ENCODE data around the gene HDAC10. TPM values are rescaled to one million over a fixed set of nuclear protein-coding genes. Genes with fewer than 3 reads are reported as not detected.
"Not testable (repeated sequence)": the region's sequence is repeated elsewhere in the genome, so short reads cannot be mapped to it uniquely, and the experiment has no call there.

HDAC10 gene
- total and polyA plus RNA-seq, 10 of the 15 experiments (the other 5 are each of a cell fraction or from before 2014, with no cell fraction given): 0.26 to 48.6 (median 5.0) TPM

DNA sequence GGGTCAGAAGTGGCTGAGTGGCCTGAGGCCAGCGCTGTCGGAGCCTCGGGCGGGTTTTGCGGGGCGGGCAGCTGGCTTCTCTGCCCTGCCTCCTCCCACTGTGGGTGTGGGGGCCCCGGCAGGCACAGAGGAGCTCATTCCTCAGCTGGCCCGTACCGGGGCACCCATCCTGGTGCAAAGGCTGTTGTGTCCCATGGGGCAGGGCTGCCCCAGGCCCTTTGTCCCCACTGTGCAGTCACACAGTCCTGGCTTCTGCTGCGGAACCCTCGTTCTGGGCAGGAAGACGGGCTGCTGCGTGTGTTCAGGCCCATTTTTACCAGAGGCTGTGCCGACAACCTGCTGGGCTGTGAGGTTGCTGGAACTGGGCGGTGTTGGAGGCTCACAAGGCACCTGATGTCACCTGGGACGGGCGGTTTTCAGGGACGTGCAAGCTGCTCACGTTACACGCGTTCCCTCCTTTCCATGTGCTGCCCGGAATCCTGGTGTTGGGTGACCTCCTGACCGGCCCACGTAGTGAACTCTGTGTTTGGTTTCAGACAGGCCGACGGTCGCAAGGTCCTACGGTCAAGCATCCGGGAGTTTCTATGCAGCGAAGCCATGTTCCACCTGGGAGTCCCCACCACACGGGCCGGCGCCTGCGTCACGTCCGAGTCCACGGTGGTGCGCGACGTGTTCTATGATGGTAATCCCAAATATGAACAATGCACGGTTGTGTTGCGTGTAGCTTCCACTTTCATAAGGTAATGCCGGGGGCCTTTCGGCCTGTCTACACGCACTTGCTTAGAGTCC, 45.1 kb downstream of the HDAC10 start:
- Histone ChIP-seq H3K4me3 (no peak overlapping the region), H3K9ac (ENCODE audit: control insufficient read depth, insufficient read depth, low read length) (no peak overlapping the region), H3K27me3 (replicated peaks in 1 of 2; ENCODE audit: control insufficient read depth in 2 of 2, insufficient read depth in 2 of 2, low read length in 1 of 2) (no peaks in the 10 kb centered on the region), H3K4me2 (ENCODE audit: control insufficient read depth, insufficient read depth) (no peak overlapping the region), H2AFZ (ENCODE audit: control insufficient read depth, low read depth, low read length) (no peak overlapping the region), H3K9me3 (replicated peaks; ENCODE audit: control insufficient read depth, insufficient read depth, low read length) (no peaks in the 10 kb centered on the region), H3K4me1 (ENCODE audit: control insufficient read depth, insufficient read depth, low read length) (peaks cover 3% of the 10 kb centered on the region; the same call in 1 of the 2 replicates), H4K20me1 (ENCODE audit: control insufficient read depth, insufficient read depth) (no peaks in the 10 kb centered on the region; the same call in 1 of the 2 replicates), H3K27ac (ENCODE audit: control insufficient read depth, insufficient read depth) (no peak overlapping the region), H3K79me2 (ENCODE audit: control insufficient read depth, insufficient read depth, low read length) (peaks cover 15% of the 10 kb centered on the region), H3K36me3 (ENCODE audit: control insufficient read depth in 2 of 2, insufficient read depth in 2 of 2, low read length in 1 of 2) (peaks cover 3 to 9% of the 10 kb centered on the region in 2 experiments)
- DNase-seq (ENCODE audit: low read depth, low spot score) (no peak), FAIRE-seq (no peak), ATAC-seq (no peak)
- ChIA-PET POLR2A (no interaction called here), CTCF (interaction anchor here (0.7 to 1.4 kb wide), 3 partner anchors 18 to 76 kb away, joined by 3 to 5 read pairs (median 5); no protein-coding TSS in a partner anchor), RAD21 (ENCODE audit: unreplicated experiment) (interaction anchor here (1.9 kb wide), 1 partner anchor 57 kb away, joined by 4 read pairs; no protein-coding TSS in a partner anchor), SMC1A (ENCODE audit: uncharacterized antibody, unreplicated experiment) (no interaction called here)
- peak; percentile 58 for TF ChIP-seq POLR2A (IDR thresholded peaks at IDR 0.05; ENCODE audit: low read depth, low read length)
- TF ChIP-seq DPF2 (IDR thresholded peaks at IDR 0.05): no peak
- no peak for TF ChIP-seq EED (IDR thresholded peaks at IDR 0.05; ENCODE audit: low read depth)
- 97% methylated on average over 45 of the region's 45 CpGs for WGBS (ENCODE audit: insufficient coverage, insufficient replicate concordance, low lambda C conversion rate, missing lambda C conversion rate)
- intact Hi-C loops (cut with micrococcal nuclease; ENCODE audit: unreplicated experiment): no loop called here
- in situ Hi-C loops (cut with MboI): loop anchor here (5.0 kb wide), 1 partner anchor 274 kb away; no protein-coding TSS in a partner anchor
- BruUV-seq (replicated peaks): no TSS peak

DNA sequence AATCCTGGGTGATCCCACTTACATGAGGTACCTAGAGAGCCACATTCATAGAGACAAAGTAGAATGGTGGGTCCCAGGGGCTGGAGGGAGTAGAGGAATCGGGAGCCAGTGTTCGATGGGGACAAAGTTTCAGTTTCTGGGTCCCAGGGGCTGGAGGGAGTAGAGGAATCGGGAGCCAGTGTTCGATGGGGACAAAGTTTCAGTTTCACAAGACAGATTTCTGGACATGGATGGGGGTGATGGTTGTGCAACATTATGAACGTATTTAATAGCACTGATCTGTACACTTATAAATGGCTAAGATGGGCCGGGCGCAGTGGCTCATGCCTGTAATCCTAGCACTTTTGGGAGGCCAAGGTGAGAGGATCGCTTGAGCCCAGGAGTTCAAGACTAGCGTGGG, 46.1 kb downstream of the HDAC10 start:
- H3K4me3 ChIP-seq; H3K9me3 ChIP-seq (replicated peaks; ENCODE audit: control insufficient read depth, insufficient read depth, low read length); ATAC-seq; H3K36me3 ChIP-seq (ENCODE audit: control insufficient read depth in 2 of 2, insufficient read depth in 2 of 2, low read length in 1 of 2); H3K4me2 ChIP-seq (ENCODE audit: control insufficient read depth, insufficient read depth); intact Hi-C loops (cut with micrococcal nuclease; ENCODE audit: unreplicated experiment); RAD21 ChIA-PET (ENCODE audit: unreplicated experiment); SMC1A ChIA-PET (ENCODE audit: uncharacterized antibody, unreplicated experiment); DNase-seq (ENCODE audit: low read depth, low spot score); BruUV-seq (replicated peaks); H4K20me1 ChIP-seq (ENCODE audit: control insufficient read depth, insufficient read depth); POLR2A ChIA-PET; H3K9ac ChIP-seq (ENCODE audit: control insufficient read depth, insufficient read depth, low read length); H2AFZ ChIP-seq (ENCODE audit: control insufficient read depth, low read depth, low read length); H3K27me3 ChIP-seq (replicated peaks in 1 of 2; ENCODE audit: control insufficient read depth in 2 of 2, insufficient read depth in 2 of 2, low read length in 1 of 2); H3K4me1 ChIP-seq (ENCODE audit: control insufficient read depth, insufficient read depth, low read length); FAIRE-seq; H3K27ac ChIP-seq (ENCODE audit: control insufficient read depth, insufficient read depth): not testable (repeated sequence)
- WGBS (ENCODE audit: insufficient coverage, insufficient replicate concordance, low lambda C conversion rate, missing lambda C conversion rate): 92% methylated on average over 9 of the region's 9 CpGs
- peaks cover 15% of the 10 kb centered on the region for H3K79me2 ChIP-seq (ENCODE audit: control insufficient read depth, insufficient read depth, low read length)
- in situ Hi-C loops (cut with MboI): loop anchor here (5.0 kb wide), 1 partner anchor 273 kb away; no protein-coding TSS in a partner anchor
- CTCF ChIA-PET: interaction anchor here (0.6 to 0.8 kb wide), 2 partner anchors 18 to 56 kb away, joined by 3 to 4 read pairs; no protein-coding TSS in a partner anchor

Data from GM12878 (cell line).